Keratinocyte (primary cell): ENCODE results near the gene ZSCAN9. TPM values are rescaled to one million over a fixed set of nuclear protein-coding genes. Genes with fewer than 3 reads are reported as not detected.

ENCODE experiments used
- DNase-seq: peaks from one replicate; pipeline ENCODE4 v3.0.0-alpha.2; 2011; ENCODE audit warnings: low read depth, missing footprints, low spot score
- FAIRE-seq: peaks from 2 replicates; lab custom pipeline; 2011; peaks lifted over from hg19 to GRCh38; lab: Jason Lieb, UNC
- H2AFZ ChIP-seq: 2 replicates; pipeline ENCODE4 v1.6.0; 2012; ENCODE audit warnings: low read length, control low read depth, inconsistent platforms; ENCODE audit not compliant: control insufficient read depth
- H3K27ac ChIP-seq: 2 replicates; pipeline ENCODE4 v1.5.1; 2011; ENCODE audit warnings: low read length; ENCODE audit not compliant: control insufficient read depth, insufficient read depth
- H3K27me3 ChIP-seq: 3 replicates; pipeline ENCODE4 v1.6.0; 2011; ENCODE audit warnings: low read length; ENCODE audit not compliant: control insufficient read depth, insufficient read depth; ENCODE audit errors: extremely low read depth
- H3K36me3 ChIP-seq, 2 experiments: 2 replicates in 1 of 2; 3 replicates in 1 of 2; pipeline ENCODE4 v1.5.1; 2011; ENCODE audit warnings: low read length in 2 of 2, mild to moderate bottlenecking in 1 of 2; ENCODE audit not compliant: control insufficient read depth in 2 of 2, insufficient read depth in 2 of 2; ENCODE audit errors: extremely low read depth in 1 of 2
- H3K4me1 ChIP-seq: 3 replicates; pipeline ENCODE4 v1.5.1; 2011; ENCODE audit warnings: low read length; ENCODE audit not compliant: control insufficient read depth, insufficient read depth; ENCODE audit errors: extremely low read depth
- H3K4me2 ChIP-seq: 3 replicates; pipeline ENCODE4 v1.6.0; 2011; ENCODE audit warnings: low read depth, low read length; ENCODE audit not compliant: control insufficient read depth, insufficient read depth; ENCODE audit errors: extremely low read depth
- H3K4me3 ChIP-seq, 3 experiments: fragments of 200-600 bp in 1 of 3; sonication (generic) in 1 of 3; 2 replicates in 2 of 3; 3 replicates in 1 of 3; pipeline ENCODE4 v1.5.1; 2011 to 2016; ENCODE audit warnings: low read length in 3 of 3, mild to moderate bottlenecking in 3 of 3, control low read depth in 2 of 3, inconsistent platforms in 1 of 3, low read depth in 1 of 3, mixed read lengths in 1 of 3, mixed run types in 1 of 3, moderate library complexity in 1 of 3; ENCODE audit not compliant: control insufficient read depth in 2 of 3, insufficient read depth in 2 of 3; ENCODE audit errors: extremely low read depth in 1 of 3
- H3K79me2 ChIP-seq: 2 replicates; pipeline ENCODE4 v1.6.0; 2012; ENCODE audit warnings: low read length; ENCODE audit not compliant: control insufficient read depth, insufficient read depth
- H3K9ac ChIP-seq: 3 replicates; pipeline ENCODE4 v1.6.0; 2011; ENCODE audit warnings: low read length; ENCODE audit not compliant: control insufficient read depth, insufficient read depth; ENCODE audit errors: extremely low read depth
- H3K9me1 ChIP-seq: 3 replicates; pipeline ENCODE4 v1.6.0; 2011; ENCODE audit warnings: low read length; ENCODE audit not compliant: control insufficient read depth, insufficient read depth; ENCODE audit errors: extremely low read depth
- H3K9me3 ChIP-seq: 2 replicates; pipeline ENCODE4 v1.5.1; 2012; ENCODE audit warnings: low read depth, low read length; ENCODE audit not compliant: control insufficient read depth
- H4K20me1 ChIP-seq: 3 replicates; pipeline ENCODE4 v1.6.0; 2011; ENCODE audit warnings: low read length; ENCODE audit not compliant: control insufficient read depth, insufficient read depth; ENCODE audit errors: extremely low read depth
- CTCF ChIP-seq, 3 experiments: IDR thresholded peaks in 1 of 3; conservative IDR thresholded peaks in 1 of 3; optimal IDR thresholded peaks in 1 of 3; 2 replicates in 2 of 3; 3 replicates in 1 of 3; pipeline versions ENCODE3 to v1.5.1; 2011; ENCODE audit warnings: low read length in 3 of 3, mild to moderate bottlenecking in 3 of 3, moderate library complexity in 2 of 3, control low read depth in 1 of 3, inconsistent platforms in 1 of 3; ENCODE audit not compliant: insufficient read depth in 2 of 3; ENCODE audit errors: extremely low read depth in 1 of 3
- EZH2 ChIP-seq: IDR thresholded peaks from one replicate; pipeline ENCODE4 v1.6.1; 2012; ENCODE audit warnings: inconsistent platforms, mild to moderate bottlenecking, low read length, moderate library complexity
- dilution Hi-C: fragments of 300-500 bp; cut with MboI; formaldehyde crosslinking; loops from one replicate; pipeline ENCODE4 v1.7.0; 2020; ENCODE audit warnings: low sequenced_read_pairs; ENCODE audit not compliant: extremely low pct_ligation_motif_present
- polyA plus RNA-seq, 5 experiments: library from polyadenylated mRNA; depleted of rRNA in 3 of 5; stranded (reverse) in 3 of 5; stranded (forward) in 1 of 5; unstranded in 1 of 5; fragments of >200 nt; gene quantifications; 1 replicate in 1 of 5; 2 replicates in 3 of 5; 3 replicates in 1 of 5; pipeline versions ENCODE4 v1.2.1 to v1.2.3, GENCODE V29; 2011 to 2012; ENCODE audit warnings: missing spikeins in 2 of 5, low read depth in 1 of 5, low replicate concordance in 1 of 5

The ZSCAN9 gene
- polyA plus RNA-seq, 1 donor (not counting 4 experiments of a cell fraction or from before 2014, with no cell fraction given), result 12.0 TPM

- dilution Hi-C loops, result no loop called here
- H3K4me3 ChIP-seq, result no peak overlapping the region
- FAIRE-seq, result no peak
These were observed 1.4 kb downstream of the ZSCAN9 start for GRCh38 chr6:28226460-28226859.

DNA sequence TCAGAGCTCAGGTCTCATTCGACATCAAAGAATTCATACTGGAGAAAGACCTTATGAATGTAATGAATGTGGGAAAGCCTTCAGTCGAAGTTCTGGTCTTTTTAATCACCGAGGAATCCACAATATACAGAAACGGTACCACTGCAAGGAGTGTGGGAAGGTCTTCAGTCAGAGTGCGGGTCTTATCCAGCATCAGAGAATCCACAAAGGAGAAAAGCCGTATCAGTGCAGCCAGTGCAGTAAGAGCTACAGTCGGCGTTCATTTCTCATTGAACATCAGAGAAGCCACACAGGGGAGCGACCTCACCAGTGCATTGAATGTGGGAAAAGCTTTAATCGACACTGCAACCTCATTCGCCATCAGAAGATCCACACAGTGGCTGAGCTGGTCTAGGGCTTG lies 7.7 kb downstream of the ZSCAN9 start:
- no peak for TF ChIP-seq CTCF (optimal IDR thresholded peaks at IDR 0.05 in 1 of 3, IDR thresholded peaks at IDR 0.05 in 1 of 3, conservative IDR thresholded peaks at IDR 0.05 in 1 of 3; ENCODE audit: extremely low read depth in 1 of 3, insufficient read depth in 2 of 3, low read length in 3 of 3)
- TF ChIP-seq EZH2, result no peak
- H3K27me3 ChIP-seq, result no peaks in the 10 kb centered on the region
- no peak overlapping the region for H3K4me2 ChIP-seq
- H3K36me3 ChIP-seq, result peaks cover 9 to 14% of the 10 kb centered on the region in 2 experiments
- H4K20me1 ChIP-seq, result no peaks in the 10 kb centered on the region
- H3K4me3 ChIP-seq, result no peak overlapping the region
- no peaks in the 10 kb centered on the region for H3K9me1 ChIP-seq
- no peak for FAIRE-seq
- H3K9me3 ChIP-seq, result no peaks in the 10 kb centered on the region
- H3K79me2 ChIP-seq, result no peaks in the 10 kb centered on the region
- no peak for DNase-seq
- no peak overlapping the region for H3K27ac ChIP-seq
- H3K9ac ChIP-seq, result no peak overlapping the region
- dilution Hi-C loops, result no loop called here
- no peaks in the 10 kb centered on the region for H3K4me1 ChIP-seq
- H2AFZ ChIP-seq, result no peak overlapping the region

More at GRCh38 chr6:28226460-28226859, 1.4 kb downstream of the ZSCAN9 start:
- no peaks in the 10 kb centered on the region for H3K9me3 ChIP-seq
- peaks cover 13 to 15% of the 10 kb centered on the region in 2 experiments for H3K36me3 ChIP-seq
- H3K27me3 ChIP-seq, result no peaks in the 10 kb centered on the region
- no peak overlapping the region for H2AFZ ChIP-seq
- no peaks in the 10 kb centered on the region for H3K9me1 ChIP-seq
- peaks cover 12% of the 10 kb centered on the region for H3K4me1 ChIP-seq
- no peaks in the 10 kb centered on the region for H4K20me1 ChIP-seq
- H3K79me2 ChIP-seq, result no peaks in the 10 kb centered on the region
- H3K4me2 ChIP-seq, result no peak overlapping the region
- TF ChIP-seq EZH2, result no peak
- TF ChIP-seq CTCF (optimal IDR thresholded peaks at IDR 0.05 in 1 of 3, IDR thresholded peaks at IDR 0.05 in 1 of 3, conservative IDR thresholded peaks at IDR 0.05 in 1 of 3; ENCODE audit: extremely low read depth in 1 of 3, insufficient read depth in 2 of 3, low read length in 3 of 3), result no peak
- no peak for DNase-seq
- no peak overlapping the region for H3K27ac ChIP-seq
- H3K9ac ChIP-seq, result no peak overlapping the region
